Mesenchymal stem cell (in vitro differentiated cells and primary cell): Measurements from ENCODE around the gene ERLIN1.

Experiments
- DNase-seq: peaks from one replicate; pipeline ENCODE4 v3.0.0-alpha.2; 2013
- H2AFZ ChIP-seq: one replicate; pipeline ENCODE4 v1.6.1; 2013; ENCODE audit warnings: low read depth, mild to moderate bottlenecking, control low read depth, inconsistent platforms, low read length, moderate library complexity
- H2AK5ac ChIP-seq: 2 replicates; pipeline ENCODE4 v1.6.1; 2013; ENCODE audit warnings: low read length, moderate library complexity, mild to moderate bottlenecking, inconsistent platforms; ENCODE audit not compliant: severe bottlenecking
- H2BK120ac ChIP-seq: one replicate; pipeline ENCODE4 v1.6.1; 2013; ENCODE audit warnings: low read depth, mild to moderate bottlenecking, inconsistent platforms, low read length, moderate library complexity
- H2BK12ac ChIP-seq, 2 experiments: one replicate each; pipeline ENCODE4 v1.6.1; 2013; ENCODE audit warnings: inconsistent platforms in 2 of 2, low read length in 2 of 2, mild to moderate bottlenecking in 2 of 2, moderate library complexity in 2 of 2, control low read depth in 1 of 2
- H2BK15ac ChIP-seq: one replicate; pipeline ENCODE4 v1.6.1; 2013; ENCODE audit warnings: mild to moderate bottlenecking, low read depth, inconsistent platforms; ENCODE audit not compliant: poor library complexity, severe bottlenecking
- H2BK5ac ChIP-seq: 2 replicates; pipeline ENCODE4 v1.6.1; 2013; ENCODE audit warnings: low read depth, mild to moderate bottlenecking, low read length, control low read depth, inconsistent platforms; ENCODE audit not compliant: poor library complexity, severe bottlenecking
- H3K14ac ChIP-seq, 2 experiments: one replicate each; pipeline ENCODE4 v1.6.1; 2013; ENCODE audit warnings: inconsistent platforms in 2 of 2, low read length in 2 of 2, control low read depth in 1 of 2, mild to moderate bottlenecking in 1 of 2, moderate library complexity in 1 of 2
- H3K18ac ChIP-seq, 2 experiments: one replicate each; pipeline ENCODE4 v1.6.1; 2013; ENCODE audit warnings: inconsistent platforms in 2 of 2, low read length in 2 of 2, control low read depth in 1 of 2, low read depth in 1 of 2, mild to moderate bottlenecking in 1 of 2
- H3K23ac ChIP-seq, 2 experiments: one replicate each; pipeline ENCODE4 v1.6.1; 2013; ENCODE audit warnings: inconsistent platforms in 2 of 2, low read length in 2 of 2, mild to moderate bottlenecking in 2 of 2, moderate library complexity in 2 of 2, control low read depth in 1 of 2
- H3K27ac ChIP-seq: 2 replicates; pipeline ENCODE4 v1.5.1; 2013; ENCODE audit warnings: mild to moderate bottlenecking, moderate library complexity, low read length, control low read depth, inconsistent platforms; ENCODE audit not compliant: poor library complexity, severe bottlenecking
- H3K27me3 ChIP-seq, 2 experiments: 2 replicates each; pipeline versions ENCODE4 v1.6.1 to v1.7.0; 2013; ENCODE audit warnings: low read length in 2 of 2, mild to moderate bottlenecking in 2 of 2, moderate library complexity in 2 of 2, control low read depth in 1 of 2, inconsistent platforms in 1 of 2; ENCODE audit not compliant: control insufficient read depth in 1 of 2, insufficient read depth in 1 of 2
- H3K36me3 ChIP-seq, 2 experiments: 2 replicates each; pipeline versions ENCODE4 v1.6.1 to v1.7.0; 2013; ENCODE audit warnings: low read length in 2 of 2, control low read depth in 1 of 2, inconsistent platforms in 1 of 2, low read depth in 1 of 2, mild to moderate bottlenecking in 1 of 2; ENCODE audit not compliant: insufficient read depth in 2 of 2, control insufficient read depth in 1 of 2
- H3K4ac ChIP-seq, 2 experiments: one replicate each; pipeline ENCODE4 v1.6.1; 2013; ENCODE audit warnings: inconsistent platforms in 2 of 2, low read length in 2 of 2, mild to moderate bottlenecking in 2 of 2, moderate library complexity in 2 of 2, control low read depth in 1 of 2, low read depth in 1 of 2
- H3K4me1 ChIP-seq: 2 replicates; pipeline ENCODE4 v1.6.1; 2013; ENCODE audit warnings: low read depth, low read length, control low read depth; ENCODE audit not compliant: control insufficient read depth, insufficient read depth
- H3K4me2 ChIP-seq: 2 replicates; pipeline ENCODE4 v1.6.1; 2013; ENCODE audit warnings: low read length, mild to moderate bottlenecking, inconsistent platforms; ENCODE audit not compliant: poor library complexity, severe bottlenecking
- H3K4me3 ChIP-seq, 2 experiments: 2 replicates each; pipeline versions ENCODE4 v1.5.1 to v1.7.0; 2013; ENCODE audit warnings: low read length in 2 of 2, mild to moderate bottlenecking in 2 of 2, control low read depth in 1 of 2, low read depth in 1 of 2; ENCODE audit not compliant: insufficient read depth in 1 of 2
- H3K79me1 ChIP-seq: replicated peaks from 2 replicates; pipeline ENCODE4 v1.6.1; 2013; ENCODE audit warnings: mild to moderate bottlenecking, control low read depth, low read length, inconsistent platforms; ENCODE audit not compliant: poor library complexity, severe bottlenecking
- H3K9ac ChIP-seq: 2 replicates; pipeline ENCODE4 v1.7.0; 2013; ENCODE audit warnings: mild to moderate bottlenecking, low read length, moderate library complexity
- H3K9me3 ChIP-seq: 2 replicates; pipeline ENCODE4 v1.7.0; 2013; ENCODE audit warnings: mild to moderate bottlenecking, low read length; ENCODE audit not compliant: control insufficient read depth
- H4K8ac ChIP-seq: one replicate; pipeline ENCODE4 v1.6.1; 2013; ENCODE audit warnings: inconsistent platforms, mild to moderate bottlenecking, low read length, moderate library complexity
- H4K91ac ChIP-seq: one replicate; pipeline ENCODE4 v1.6.1; 2013; ENCODE audit warnings: mild to moderate bottlenecking, low read length, inconsistent platforms
- WGBS: methylation state at CpG from one replicate; pipeline ENCODE4 v1.1.7; 2013; ENCODE audit warnings: mixed read lengths; 5-methylcytosine and 5-hydroxymethylcytosine counted together

ERLIN1 gene

DNA sequence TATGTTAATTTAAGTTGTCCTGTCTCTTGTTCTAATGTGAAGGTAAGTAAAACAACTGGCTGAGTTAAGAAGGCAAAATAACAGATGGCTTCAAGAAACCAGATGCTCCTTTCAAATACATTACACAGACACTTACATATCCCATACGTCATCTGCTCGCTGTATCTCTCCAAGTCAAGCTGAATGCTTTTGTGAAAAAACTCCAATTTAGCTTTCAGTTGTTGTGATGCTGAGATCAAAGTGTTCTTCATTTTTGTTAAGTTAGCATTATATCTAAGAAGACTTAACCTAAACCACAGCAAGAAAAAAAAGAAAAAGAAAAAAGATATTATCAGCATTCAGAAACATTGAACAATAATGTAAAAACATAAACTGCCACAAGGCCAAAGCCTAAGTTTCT lies 18.5 kb upstream of the ERLIN1 start:
- H3K4me3 ChIP-seq = no peak overlapping the region
- no peak overlapping the region for H3K4me2 ChIP-seq
- no peak overlapping the region for H3K27ac ChIP-seq
- no peak overlapping the region for H3K14ac ChIP-seq
- no peak overlapping the region for H2BK120ac ChIP-seq
- H2BK5ac ChIP-seq = no peak overlapping the region
- WGBS = no CpG with 5 or more reads among the region's 2 CpGs
- H3K36me3 ChIP-seq = peaks cover 3 to 90% of the 10 kb centered on the region in 2 experiments
- H3K79me1 ChIP-seq = peaks cover 8% of the 10 kb centered on the region
- no peak overlapping the region for H2AK5ac ChIP-seq
- no peak overlapping the region for H3K4ac ChIP-seq
- H2BK15ac ChIP-seq = no peak overlapping the region
- no peak overlapping the region for H2BK12ac ChIP-seq
- no peak overlapping the region for H2AFZ ChIP-seq
- H3K23ac ChIP-seq = no peak overlapping the region
- peaks cover 4% of the 10 kb centered on the region for H3K4me1 ChIP-seq
- H3K9me3 ChIP-seq = no peaks in the 10 kb centered on the region
- no peaks in the 10 kb centered on the region for H3K27me3 ChIP-seq
- no peak overlapping the region for H3K9ac ChIP-seq
- H3K18ac ChIP-seq = no peak overlapping the region
- no peak for DNase-seq
- no peak overlapping the region for H4K8ac ChIP-seq
- H4K91ac ChIP-seq = no peak overlapping the region

GRCh38 chr10:100201549-100201948 lies 15.7 kb upstream of the ERLIN1 start:
- no peaks in the 10 kb centered on the region for H3K27me3 ChIP-seq
- H3K4me3 ChIP-seq = no peak overlapping the region
- no peak overlapping the region for H3K4ac ChIP-seq
- H2AK5ac ChIP-seq = no peak overlapping the region
- H3K18ac ChIP-seq = no peak overlapping the region
- no peak overlapping the region for H4K8ac ChIP-seq
- no peak overlapping the region for H3K27ac ChIP-seq
- H2BK15ac ChIP-seq = no peak overlapping the region
- H2BK5ac ChIP-seq = no peak overlapping the region
- no peaks in the 10 kb centered on the region for H3K4me1 ChIP-seq
- H3K9me3 ChIP-seq = no peaks in the 10 kb centered on the region
- no peak overlapping the region for H2AFZ ChIP-seq
- no peak overlapping the region for H2BK12ac ChIP-seq
- 87% methylated on average over 2 of the region's 2 CpGs for WGBS
- peaks cover 15% of the 10 kb centered on the region for H3K79me1 ChIP-seq
- no peak overlapping the region for H2BK120ac ChIP-seq
- H3K14ac ChIP-seq = no peak overlapping the region
- H3K36me3 ChIP-seq = peaks cover 3 to 94% of the 10 kb centered on the region in 2 experiments
- no peak overlapping the region for H3K23ac ChIP-seq
- no peak for DNase-seq
- H3K4me2 ChIP-seq = no peak overlapping the region
- no peak overlapping the region for H3K9ac ChIP-seq
- no peak overlapping the region for H4K91ac ChIP-seq

GRCh38 chr10:100194711-100195110 lies 8.9 kb upstream of the ERLIN1 start:
- Histone ChIP-seq H3K36me3 (peaks cover 12 to 85% of the 10 kb centered on the region in 2 experiments), H2BK5ac (no peak overlapping the region), H3K4me2 (no peak overlapping the region), H2AK5ac (no peak overlapping the region), H3K4ac (no peak overlapping the region), H3K23ac (no peak overlapping the region), H2BK15ac (no peak overlapping the region), H3K27ac (no peak overlapping the region), H2BK120ac (no peak overlapping the region), H4K91ac (no peak overlapping the region), H3K4me1 (no peaks in the 10 kb centered on the region), H3K9me3 (no peaks in the 10 kb centered on the region), H3K9ac (no peak overlapping the region), H4K8ac (no peak overlapping the region), H3K18ac (no peak overlapping the region), H3K79me1 (peaks cover 11% of the 10 kb centered on the region), H3K4me3 (no peak overlapping the region), H3K14ac (no peak overlapping the region), H2AFZ (no peak overlapping the region), H3K27me3 (no peaks in the 10 kb centered on the region), H2BK12ac (no peak overlapping the region)
- WGBS = 67% methylated on average over 1 of the region's 1 CpG
- no peak for DNase-seq

DNA sequence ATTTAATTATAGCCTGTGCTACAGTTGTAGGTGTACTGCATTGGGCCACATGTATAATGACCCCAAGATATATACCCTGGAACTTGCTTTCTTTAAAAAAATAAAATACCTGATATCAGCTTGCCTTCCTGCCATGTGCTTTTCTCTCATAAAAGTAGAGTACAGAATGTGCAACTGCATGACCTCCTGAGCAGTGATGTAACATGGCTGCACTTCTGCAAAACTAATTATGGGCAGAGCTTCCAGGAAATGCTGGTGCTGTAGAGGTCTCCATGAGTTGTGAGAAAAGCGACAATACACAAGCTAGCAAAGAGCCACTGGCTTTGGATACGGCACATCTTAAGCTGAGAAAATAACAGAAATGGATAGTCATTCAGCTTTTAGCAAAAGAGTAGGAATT lies 6.5 kb upstream of the ERLIN1 start:
- no peaks in the 10 kb centered on the region for H3K27me3 ChIP-seq
- H2BK12ac ChIP-seq = no peak overlapping the region
- 100% methylated on average over 2 of the region's 2 CpGs for WGBS
- no peak overlapping the region for H2BK15ac ChIP-seq
- H3K4me2 ChIP-seq = no peak overlapping the region
- no peak overlapping the region for H2BK5ac ChIP-seq
- H2BK120ac ChIP-seq = no peak overlapping the region
- no peak for DNase-seq
- H2AFZ ChIP-seq = no peak overlapping the region
- H4K8ac ChIP-seq = no peak overlapping the region
- no peak overlapping the region for H2AK5ac ChIP-seq
- H3K27ac ChIP-seq = no peak overlapping the region
- no peak overlapping the region for H3K9ac ChIP-seq
- H3K23ac ChIP-seq = no peak overlapping the region
- H3K36me3 ChIP-seq = peaks cover 13 to 75% of the 10 kb centered on the region in 2 experiments
- H3K9me3 ChIP-seq = no peaks in the 10 kb centered on the region
- peaks cover 7% of the 10 kb centered on the region for H3K79me1 ChIP-seq
- no peak overlapping the region for H3K4me3 ChIP-seq
- no peak overlapping the region for H3K14ac ChIP-seq
- no peak overlapping the region for H4K91ac ChIP-seq
- no peak overlapping the region for H3K18ac ChIP-seq
- no peak overlapping the region for H3K4ac ChIP-seq
- no peaks in the 10 kb centered on the region for H3K4me1 ChIP-seq
